Stimulated activated CD4-positive, alpha-beta T cell treated with anti-CD3 and anti-CD28 coated beads, Interleukin-2, amount 100 ng/mL, for 24 hours (primary cell): ENCODE data around the gene TRNP1.
A peak's percentile ranks its signal among the peaks of the same experiment; 100 is the strongest.
"Not testable (repeated sequence)": the region's sequence is repeated elsewhere in the genome, so short reads cannot be mapped to it uniquely, and the experiment has no call there.

Source experiments
- DNase-seq, 2 donors: peaks; one replicate each; pipeline ENCODE4 v3.0.0-alpha.2; 2020

TRNP1 gene

GRCh38 chr1:26976621-26977510 is 16.6 kb upstream of the TRNP1 start:
- no peak for DNase-seq

GRCh38 chr1:26978901-26979300 is 14.6 kb upstream of the TRNP1 start:
- no peak for DNase-seq

DNA sequence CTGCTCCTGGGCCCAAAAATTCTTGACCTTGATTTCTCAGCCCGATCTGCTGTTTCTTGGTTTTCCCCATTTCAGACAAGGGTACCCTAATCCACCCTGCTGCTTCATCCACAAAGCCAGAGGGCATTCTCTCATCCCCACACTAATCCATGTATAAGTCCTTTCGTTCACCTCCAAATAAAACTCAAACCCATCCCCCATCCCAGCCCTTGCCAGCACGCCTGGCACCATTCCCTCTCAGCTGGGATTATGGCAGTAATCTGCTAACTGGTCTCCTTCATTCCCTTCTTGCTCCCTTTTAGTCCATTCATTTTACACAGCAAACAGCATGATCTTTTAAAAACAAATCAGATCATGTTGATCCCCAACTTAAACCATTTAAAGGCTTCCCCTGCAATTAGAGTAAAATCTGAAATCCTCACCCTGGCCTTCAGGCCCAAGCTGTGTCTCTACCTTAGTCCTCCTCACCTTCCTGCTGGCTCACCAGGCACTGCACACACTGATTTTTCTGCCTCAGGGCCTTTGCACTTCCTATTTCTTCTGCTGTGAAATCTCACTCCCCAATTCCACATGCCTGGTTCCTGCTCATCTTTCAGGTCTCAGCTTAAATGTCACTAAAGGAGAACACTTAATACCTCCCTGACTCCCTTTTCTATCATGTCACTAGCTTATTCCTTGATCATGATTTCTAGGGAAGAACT is 12.2 kb upstream of the TRNP1 start:
- DNase-seq = no peak

DNA sequence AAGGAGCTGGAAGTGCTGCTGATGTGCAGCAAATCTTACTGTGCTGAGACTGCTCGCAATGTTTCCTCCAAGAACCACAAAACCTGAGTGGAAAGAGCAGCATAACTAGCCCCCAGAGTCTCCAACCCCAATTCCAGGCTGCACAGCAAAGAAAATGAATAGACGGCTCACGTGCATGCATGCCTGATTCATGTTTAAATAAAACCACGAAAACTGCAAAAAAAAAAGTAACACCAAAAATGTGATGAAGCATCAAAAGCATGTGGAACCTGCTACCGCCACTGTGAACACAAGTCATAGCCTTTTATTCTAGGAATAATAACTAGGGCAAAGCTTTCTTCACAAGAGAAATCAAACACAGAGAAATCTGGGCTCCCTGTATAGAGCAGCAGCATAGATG is 9.6 kb upstream of the TRNP1 start:
- no peak for DNase-seq

DNA sequence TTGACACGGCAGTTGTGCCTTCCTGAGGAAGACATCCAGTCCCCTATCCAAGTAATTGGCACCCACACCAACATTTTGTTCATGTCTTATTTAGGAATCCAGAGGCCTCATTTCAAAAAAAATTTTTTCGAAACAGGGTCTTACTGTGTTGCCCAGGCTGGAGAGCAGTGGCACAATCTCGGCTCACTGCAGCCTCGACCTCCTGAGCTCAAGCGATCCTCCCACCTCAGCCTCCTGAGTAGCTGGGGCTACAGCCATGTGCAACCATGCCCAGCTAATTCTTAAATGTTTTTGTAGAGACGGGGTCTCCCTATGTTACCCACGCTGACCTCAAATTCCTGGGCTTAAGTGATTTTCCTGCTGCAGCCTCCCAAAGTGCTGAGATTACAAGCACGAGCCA is 9.2 kb upstream of the TRNP1 start:
- no peak for DNase-seq

- DNase-seq = no peak
Observed at GRCh38 chr1:26986658-26987057, 6.8 kb upstream of the TRNP1 start.

DNA sequence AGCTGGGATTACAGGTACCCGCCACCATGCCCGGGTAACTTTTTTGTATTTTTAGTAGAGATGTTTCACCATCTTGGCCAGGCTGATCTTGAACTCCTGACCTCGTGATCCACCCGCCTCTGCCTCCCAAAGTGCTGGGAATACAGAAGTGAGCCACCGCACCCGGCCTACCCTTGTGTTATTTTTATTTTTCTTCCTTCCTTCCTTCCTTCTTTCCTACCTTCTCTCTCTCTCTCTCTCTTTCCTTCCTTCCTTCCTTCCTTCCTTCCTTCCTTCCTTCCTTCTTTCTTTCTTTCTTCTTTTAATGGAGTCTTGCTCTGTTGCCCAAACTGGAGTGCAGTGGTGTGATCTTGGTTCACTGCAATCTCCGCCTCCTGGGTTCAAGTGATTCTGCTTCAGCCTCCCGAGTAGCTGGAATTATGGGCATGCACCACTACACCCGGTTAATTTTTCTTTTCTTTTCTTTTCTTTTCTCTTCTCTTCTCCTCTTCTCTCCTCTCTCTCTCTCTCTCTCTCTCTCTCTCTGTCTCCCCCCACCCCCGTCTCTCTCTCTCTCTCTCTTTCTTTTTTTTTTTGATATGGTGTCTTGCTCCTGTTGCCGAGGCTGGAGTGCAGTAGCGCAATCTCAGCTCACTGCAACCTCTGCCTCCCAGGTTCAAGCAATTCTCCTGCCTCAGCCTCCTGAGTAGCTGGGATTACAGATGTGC is 3.9 kb upstream of the TRNP1 start:
- DNase-seq = not testable (repeated sequence)

GRCh38 chr1:26991310-26992116 is 2.0 kb upstream of the TRNP1 start:
- DNase-seq = peak in 1 of 2 donors; percentile 12

GRCh38 chr1:26994020-26994786 is 711 bp downstream of the TRNP1 start:
- DNase-seq = peak in 1 of 2 donors; percentile 48

DNA sequence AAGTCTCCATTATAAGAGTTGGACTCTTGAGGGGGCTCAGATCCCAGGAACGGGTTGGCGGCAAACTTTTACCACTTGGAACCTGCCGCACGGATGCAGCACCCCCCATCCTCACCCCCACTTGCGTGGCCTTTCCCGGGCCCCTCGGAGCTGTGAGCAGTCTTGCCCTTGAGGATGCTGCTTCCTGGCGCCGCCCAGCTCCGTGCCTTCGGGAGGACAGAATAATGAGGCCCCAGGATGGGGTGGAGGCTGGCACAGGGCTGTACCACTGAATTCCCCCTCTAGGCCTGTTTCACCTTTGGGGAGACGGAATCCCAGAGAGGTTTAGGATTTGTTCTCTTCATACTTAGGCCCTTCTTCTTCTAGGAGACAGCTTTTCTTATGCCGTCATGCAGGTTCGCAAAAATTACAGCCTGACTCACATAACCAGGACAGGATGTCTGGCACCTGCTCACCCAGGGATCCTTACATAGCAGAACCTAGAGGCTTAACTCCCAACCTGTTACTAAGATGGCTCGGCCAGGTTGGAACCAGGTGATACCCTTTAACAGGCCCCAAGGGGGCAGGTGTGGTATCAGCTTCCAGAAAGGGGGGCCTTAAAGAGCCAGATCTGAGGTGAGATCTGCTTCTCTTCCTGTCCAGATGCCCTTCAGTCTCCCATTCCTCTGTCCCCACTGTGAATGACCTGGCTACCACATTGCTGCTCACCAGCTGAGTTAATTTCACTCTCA is 1.5 kb downstream of the TRNP1 start:
- DNase-seq = no peak

DNA sequence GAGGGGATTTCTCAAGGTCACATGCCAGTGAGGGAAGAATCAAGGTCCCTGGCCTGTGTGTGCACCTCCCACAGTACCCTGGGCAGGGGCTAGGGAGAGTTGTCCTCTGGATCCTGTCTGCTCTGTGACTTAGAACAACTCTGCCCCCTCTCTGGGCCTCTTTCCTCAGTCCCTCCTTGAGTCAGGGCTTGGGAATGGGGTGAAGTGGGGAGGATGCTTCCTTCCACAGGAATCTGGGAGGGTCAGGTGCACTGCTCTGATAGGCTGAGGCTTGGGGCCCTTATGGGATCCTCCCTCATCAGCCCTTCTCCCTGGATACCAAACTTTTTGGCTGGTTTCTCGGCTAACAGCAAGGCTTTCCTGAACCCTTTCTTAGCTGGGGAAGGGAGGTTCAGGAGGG is 2.5 kb downstream of the TRNP1 start:
- DNase-seq = no peak

DNA sequence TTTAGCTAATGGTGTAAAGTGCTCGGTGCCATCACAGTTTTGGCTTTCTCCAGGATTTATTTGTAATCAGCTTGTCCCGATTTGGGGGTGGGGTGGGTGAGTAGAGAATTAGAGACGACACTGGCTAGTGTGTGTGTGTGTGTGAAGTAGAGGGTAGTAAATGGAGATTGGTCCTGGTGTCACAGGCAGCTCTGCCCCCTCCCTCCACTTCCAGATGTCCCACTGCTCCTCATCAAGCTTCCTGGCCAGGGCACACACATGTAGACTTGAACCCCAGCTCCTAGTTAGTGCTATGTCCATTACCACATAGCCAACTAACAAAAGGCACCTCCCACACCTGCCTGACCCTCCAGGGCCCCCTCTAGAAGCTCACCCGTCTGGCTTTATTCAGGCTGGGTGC is 3.2 kb downstream of the TRNP1 start:
- no peak for DNase-seq

- no peak for DNase-seq
Observed at GRCh38 chr1:26998429-26999300, 5.2 kb downstream of the TRNP1 start.

GRCh38 chr1:26999440-26999987 is 6.0 kb downstream of the TRNP1 start:
- no peak for DNase-seq

- DNase-seq = no peak
Observed at GRCh38 chr1:27000090-27000816, 6.8 kb downstream of the TRNP1 start.

GRCh38 chr1:27000817-27001460 is 7.4 kb downstream of the TRNP1 start:
- no peak for DNase-seq

- no peak for DNase-seq
Observed at GRCh38 chr1:27001570-27002360, 8.3 kb downstream of the TRNP1 start.
